Stimulated activated CD4-positive, alpha-beta T cell treated with anti-CD3 and anti-CD28 coated beads, Interleukin-2, amount 100 ng/mL, for 24 hours (primary cell): ENCODE results near the gene PTGES.
A peak's percentile ranks its signal among the peaks of the same experiment; 100 is the strongest.
"Not testable (repeated sequence)": the region's sequence is repeated elsewhere in the genome, so short reads cannot be mapped to it uniquely, and the experiment has no call there.

Experiments used
- DNase-seq, 2 donors: peaks; one replicate each; pipeline ENCODE4 v3.0.0-alpha.2; 2020

PTGES gene, protein sequence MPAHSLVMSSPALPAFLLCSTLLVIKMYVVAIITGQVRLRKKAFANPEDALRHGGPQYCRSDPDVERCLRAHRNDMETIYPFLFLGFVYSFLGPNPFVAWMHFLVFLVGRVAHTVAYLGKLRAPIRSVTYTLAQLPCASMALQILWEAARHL

GRCh38 chr9:129752900-129753729 is at the start of gene PTGES:
TSS of gene PTGES (minus strand) at chr9:129753042. CDS start at chr9:129753012, 30 bp downstream.
- DNase-seq: peak; percentile 50 to 66

DNA sequence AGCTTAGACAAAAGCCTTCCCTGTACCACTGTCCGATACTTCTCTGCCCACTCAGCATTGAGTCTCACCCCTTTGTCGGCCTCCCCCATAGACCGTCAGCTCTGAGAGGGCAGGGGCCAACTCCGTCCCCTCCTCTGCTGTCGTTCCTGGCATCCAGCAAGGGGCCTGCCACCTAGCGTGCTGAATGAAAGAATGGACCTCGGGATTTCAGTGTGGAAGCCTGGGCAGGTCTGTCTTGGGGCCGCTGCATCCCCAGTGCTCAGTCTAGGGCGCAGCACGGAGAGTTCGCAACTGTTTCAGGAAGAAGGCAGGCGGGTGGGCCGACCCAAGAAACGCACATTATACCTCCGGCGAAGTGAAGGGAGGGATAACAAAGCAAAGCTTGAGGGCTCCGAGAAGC is 48.7 kb upstream of the PTGES start:
- no peak for DNase-seq

- DNase-seq: no peak
Measured at GRCh38 chr9:129798973-129799372, 46.1 kb upstream of the PTGES start.

DNA sequence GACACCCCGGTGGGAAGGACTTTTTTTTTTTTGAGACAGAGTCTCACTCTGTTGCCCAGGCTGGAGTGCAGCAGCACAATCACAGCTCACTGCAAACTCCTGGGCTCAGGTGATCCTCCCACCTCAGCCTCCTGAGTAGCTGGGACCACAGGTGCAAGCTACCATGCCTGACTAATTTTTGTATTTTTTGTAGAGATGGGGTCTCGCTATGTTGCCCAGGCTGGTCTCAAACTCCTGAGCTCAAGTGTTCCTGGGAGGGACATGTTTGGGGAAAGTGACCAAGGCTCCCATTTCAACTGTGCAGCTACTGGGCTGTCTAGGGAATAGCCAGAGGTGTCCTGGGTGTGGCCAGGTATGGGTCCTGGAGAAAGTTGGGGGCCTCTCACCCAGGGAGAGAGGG is 43.2 kb upstream of the PTGES start:
- DNase-seq: not testable (repeated sequence)

DNA sequence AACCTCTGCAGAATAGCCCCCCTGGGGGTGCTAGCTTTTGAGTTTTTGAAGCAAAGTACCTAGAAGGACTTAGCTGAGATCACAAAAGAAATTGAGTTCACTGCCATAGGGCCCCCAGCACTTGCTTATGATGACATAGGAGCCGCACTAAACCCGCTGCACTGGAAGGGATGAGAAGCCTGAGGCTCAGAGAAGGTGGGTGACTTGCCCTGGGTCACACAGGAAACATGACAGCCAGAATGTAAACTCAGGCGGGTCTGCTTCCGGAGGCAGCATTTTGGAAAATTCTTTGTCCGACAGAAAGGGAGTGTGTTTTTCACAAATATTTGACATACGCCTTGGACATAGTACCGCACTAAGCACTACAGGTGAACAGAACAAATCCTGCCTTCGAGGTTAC is 41.7 kb upstream of the PTGES start:
- no peak for DNase-seq

GRCh38 chr9:129786481-129786880 is 33.6 kb upstream of the PTGES start:
- no peak for DNase-seq

DNA sequence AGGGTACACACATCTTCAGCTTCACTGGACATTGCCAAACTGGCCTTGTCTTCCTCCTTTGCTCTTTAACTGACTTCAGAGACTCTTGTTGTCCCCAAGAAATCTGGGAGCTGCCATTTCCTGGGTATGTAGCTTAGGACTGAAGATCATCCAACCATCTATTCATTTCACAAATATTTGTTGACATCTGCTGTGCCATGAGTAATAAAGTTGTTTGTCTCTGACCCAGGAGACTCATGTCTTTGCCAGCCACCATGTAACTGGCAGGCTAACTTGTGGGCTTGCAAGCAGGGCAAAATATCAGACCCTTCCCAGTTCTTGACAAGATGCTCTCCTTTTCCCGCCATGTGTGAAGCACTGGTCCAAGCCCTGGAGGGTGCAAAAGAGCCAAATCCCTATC is 33.0 kb upstream of the PTGES start:
- no peak for DNase-seq

- DNase-seq: not testable (repeated sequence)
Measured at GRCh38 chr9:129784970-129785369, 32.1 kb upstream of the PTGES start.

- peak; percentile 74 to 81 for DNase-seq
Measured at GRCh38 chr9:129783516-129784361, 30.9 kb upstream of the PTGES start.

DNA sequence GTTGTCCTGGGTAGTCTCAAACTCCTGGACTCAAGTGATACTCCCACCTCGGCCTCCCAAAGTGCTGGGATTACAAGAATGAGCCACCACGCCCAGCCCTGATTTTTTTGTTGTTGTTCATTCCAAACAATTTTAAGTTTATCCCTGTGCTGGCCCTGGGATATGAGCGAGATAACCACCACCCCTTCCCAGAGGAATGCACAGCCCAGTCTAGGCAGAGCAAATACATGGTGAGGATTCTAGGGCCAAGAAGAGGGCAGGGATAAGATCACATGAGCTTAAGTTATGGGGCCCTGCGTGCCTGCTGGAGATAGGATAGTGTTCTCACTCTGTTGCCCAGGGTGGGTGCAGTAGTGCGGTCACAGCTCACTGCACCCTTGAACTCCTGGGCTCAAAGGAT is 29.1 kb upstream of the PTGES start:
- DNase-seq: no peak

GRCh38 chr9:129781131-129781530 is 28.3 kb upstream of the PTGES start:
- DNase-seq: no peak

GRCh38 chr9:129779560-129780190 is 26.8 kb upstream of the PTGES start:
- DNase-seq: no peak

GRCh38 chr9:129778469-129778868 is 25.6 kb upstream of the PTGES start:
- DNase-seq: no peak

DNA sequence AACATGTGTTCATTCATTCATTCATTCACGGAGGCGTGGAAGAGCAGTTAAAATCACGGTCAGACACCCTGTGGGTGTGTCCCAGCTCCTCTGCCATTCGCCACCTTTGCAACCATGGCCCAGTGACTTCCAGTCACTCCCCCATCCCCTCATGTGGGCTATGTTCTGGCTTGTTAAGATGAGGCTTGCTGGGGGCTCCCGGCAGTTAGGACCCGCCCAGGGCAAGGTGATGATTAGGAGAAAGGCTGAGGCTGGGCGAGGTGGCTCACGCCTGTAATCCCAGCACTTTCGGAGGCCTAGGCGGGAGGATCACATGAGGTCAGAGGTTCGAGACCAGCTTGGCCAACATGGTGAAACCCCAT is 24.9 kb upstream of the PTGES start:
- no peak for DNase-seq

GRCh38 chr9:129776938-129777768 is 24.3 kb upstream of the PTGES start:
- peak; percentile 41 to 73 for DNase-seq

GRCh38 chr9:129776566-129776937 is 23.7 kb upstream of the PTGES start:
- DNase-seq: no peak

DNA sequence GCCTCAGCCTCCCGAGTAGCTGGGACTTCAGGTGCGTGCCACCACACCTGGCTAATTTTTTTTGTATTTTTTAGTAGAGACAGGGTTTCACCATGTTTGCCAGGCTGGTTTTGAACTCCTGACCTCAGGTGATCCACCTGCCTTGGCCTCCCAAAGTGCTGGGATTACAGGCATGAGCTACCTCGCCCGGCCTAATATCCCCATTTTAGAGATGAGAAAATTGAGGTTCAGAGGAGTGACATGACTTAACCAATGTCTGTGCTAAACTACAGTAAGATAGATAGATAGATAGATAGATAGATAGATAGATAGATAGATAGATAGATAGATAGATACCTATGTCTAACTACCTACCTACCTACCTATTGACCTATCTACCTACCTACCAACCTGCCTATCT is 23.3 kb upstream of the PTGES start:
- DNase-seq: not testable (repeated sequence)

DNA sequence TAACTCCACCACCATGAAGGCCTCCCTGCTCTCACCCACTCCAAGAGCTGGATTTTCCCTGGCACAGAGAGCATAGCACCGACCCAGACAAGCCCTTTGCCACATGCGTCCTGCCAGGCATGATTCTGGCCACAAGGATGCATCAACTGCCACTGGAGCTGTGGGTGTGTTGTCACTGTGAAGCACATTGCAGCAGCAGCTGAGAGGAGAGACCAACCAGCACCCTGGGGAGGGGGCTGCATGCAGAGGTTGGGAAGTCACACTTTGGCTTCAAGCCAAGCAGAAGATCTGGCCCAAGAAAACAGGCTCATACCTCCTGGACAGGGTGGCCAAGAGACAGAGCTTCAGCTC is 22.6 kb upstream of the PTGES start:
- no peak for DNase-seq

DNA sequence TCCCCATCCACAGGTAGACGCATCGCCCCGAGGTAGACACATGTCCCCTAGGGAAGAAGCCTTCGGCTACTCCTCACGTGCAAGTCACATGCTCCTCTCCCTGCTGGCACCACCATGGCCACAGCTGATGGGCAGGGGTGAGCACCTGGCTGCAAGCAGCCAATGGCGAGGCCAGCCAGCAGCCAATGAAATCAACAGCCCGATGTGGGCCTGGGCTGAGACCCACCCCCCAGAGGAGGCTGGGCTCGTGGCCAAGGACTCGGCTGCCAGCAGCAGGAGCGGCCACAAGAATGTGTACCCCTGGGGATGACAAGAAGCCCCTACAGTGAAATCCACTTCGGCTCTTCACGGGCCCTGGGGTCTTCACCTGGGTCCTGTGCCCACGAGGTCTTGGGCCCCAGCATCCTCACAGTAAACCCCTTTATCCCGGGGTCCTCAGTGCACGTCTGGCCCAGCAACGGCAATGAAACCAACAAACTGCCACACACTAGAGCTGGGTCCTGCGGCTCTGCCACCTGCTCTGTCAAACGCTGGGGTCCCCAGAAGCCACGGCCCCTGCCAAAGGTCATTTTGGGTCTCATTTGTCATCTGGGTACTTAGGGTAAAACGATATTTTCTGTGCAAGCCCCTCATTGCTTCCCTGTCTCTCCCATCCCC is 22.1 kb upstream of the PTGES start:
- DNase-seq: no peak

- no peak for DNase-seq
Measured at GRCh38 chr9:129773262-129774048, 20.6 kb upstream of the PTGES start.

DNA sequence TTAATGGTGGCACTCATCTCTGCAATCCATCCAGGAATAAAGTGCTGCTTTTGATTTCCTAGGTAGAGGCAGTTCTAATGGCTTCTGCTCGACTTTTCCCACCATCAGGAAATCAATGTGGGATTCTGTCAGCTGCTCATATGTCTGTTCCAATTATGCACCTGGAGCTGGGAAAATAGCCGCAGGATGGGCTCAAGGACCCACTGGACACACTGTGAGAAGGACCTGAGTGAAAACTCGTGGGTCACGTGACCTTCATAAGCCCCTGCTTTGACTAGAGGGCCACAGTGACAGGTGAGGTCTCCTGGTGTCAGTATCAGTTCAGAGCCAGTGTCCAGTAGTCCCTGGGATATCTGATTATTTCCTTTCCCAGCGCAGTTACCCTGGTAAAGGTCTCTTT is 17.9 kb upstream of the PTGES start:
- no peak for DNase-seq
